Medulla oblongata (tissue), 1 donor: Measurements from ENCODE around the gene EPB41L2.
"Not testable (repeated sequence)": the region's sequence is repeated elsewhere in the genome, so short reads cannot be mapped to it uniquely, and the experiment has no call there.

Experiments
- DNase-seq: peaks from one replicate; pipeline ENCODE4 v3.0.0-alpha.2; 2015; ENCODE audit errors: extremely low spot score

Gene EPB41L2

DNA sequence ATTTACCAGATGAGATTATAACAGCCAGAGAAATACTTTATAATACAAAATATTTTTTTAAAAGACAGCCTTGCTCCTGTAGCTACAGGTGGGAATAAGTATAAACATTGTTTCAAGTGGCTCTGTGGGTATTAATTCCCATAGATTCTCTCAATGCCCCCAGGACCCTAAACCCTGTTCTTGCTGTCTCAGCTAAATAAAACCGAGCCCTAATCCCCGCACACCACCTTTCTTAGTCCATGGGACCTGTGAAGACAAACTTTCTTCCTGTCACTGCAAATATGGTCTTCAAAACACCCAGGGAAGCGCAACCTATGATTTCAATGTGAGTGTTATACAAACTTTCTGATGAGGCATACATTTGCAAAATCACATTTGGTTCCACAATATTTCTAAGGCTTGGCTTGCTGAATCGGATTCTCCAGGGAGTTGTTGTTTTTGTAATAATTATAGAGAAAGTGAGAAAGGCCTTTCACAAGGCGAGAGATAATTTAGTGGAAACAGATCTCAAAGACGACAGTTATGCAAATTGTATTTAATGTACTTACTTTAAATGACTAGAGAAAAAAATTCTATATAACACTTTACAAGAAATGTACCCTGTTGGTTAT, 224.7 kb downstream of the EPB41L2 start:
- DNase-seq, result no peak

DNA sequence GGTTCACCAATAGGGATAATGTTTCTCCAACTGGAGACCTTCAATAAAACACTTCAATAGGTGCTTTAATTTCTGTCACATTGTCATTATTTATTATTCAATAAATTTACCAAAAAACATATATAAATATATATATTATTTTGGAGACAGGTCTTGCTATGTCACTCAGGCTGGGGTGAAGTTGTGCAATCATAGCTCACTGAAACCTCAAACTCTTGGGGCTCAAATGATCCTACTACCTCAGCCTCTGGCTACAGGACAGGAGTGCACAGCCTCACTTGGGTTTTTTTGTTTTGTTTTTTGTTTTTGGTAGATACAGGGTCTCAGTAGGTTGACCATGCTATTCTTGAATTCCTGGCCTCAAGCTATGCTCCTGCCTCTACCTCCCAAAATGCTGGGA, 226.0 kb downstream of the EPB41L2 start:
- DNase-seq, result no peak

DNA sequence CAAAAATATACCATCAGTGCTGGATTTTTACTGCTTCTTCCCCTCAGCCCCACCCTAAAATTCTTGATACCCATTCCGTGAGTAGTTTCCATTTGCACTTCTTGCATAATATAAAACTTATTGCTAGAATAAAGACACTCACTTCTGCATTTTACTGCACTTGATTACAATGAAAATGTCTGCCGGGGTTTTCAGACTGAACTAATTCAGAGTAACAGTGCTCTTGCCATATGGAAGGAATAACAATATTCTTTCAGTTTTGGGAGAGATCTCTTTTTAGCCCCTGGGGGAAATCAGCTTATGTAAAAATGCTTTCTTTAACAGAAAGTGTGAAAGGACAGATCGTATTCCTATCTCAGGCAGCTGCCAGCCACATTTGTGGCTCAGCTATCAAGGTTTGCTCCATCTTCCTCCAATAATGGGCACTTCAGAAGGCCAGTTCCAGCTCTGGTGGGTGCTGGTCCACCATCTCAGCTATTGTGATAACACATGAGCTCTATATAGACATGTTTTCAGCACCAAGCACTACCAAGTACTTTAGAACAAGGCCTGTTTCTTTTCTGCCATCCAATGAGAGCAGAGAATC, 226.9 kb downstream of the EPB41L2 start:
- no peak for DNase-seq

DNA sequence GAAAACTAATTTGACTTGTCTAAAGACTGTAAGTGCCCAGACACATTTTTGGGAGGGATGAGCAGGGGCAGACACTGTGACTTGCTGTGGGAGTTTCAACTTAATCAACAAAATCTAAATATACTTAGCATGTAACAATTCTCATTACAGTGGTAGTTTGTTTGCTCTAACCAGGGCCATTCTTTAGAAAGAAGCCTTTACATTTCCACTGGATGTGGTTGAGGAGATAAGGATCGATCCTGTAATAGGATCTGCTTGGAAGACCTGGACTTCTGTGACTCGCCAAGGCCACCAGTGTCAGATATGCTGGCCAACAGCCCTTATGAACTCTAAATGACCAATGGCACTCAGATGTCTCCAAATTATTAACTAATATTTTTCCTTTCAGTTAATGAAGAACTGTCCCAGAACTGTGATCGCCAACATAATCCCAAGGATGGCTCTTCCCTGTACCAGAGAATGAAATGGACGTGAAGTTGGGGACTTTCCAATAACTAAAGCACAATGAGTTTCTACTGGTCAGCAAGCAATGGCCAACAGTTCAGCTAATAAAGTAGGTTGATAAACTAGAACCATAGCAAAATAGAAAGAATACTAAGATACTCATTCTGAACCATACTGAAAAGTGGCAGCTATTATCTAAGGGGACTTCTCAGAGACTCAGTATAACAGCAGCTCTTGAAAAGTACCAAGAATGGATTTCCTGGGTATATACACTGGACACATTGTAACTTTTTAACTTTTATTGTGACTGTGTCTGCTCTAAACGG, 228.4 kb downstream of the EPB41L2 start:
- DNase-seq, result no peak

DNA sequence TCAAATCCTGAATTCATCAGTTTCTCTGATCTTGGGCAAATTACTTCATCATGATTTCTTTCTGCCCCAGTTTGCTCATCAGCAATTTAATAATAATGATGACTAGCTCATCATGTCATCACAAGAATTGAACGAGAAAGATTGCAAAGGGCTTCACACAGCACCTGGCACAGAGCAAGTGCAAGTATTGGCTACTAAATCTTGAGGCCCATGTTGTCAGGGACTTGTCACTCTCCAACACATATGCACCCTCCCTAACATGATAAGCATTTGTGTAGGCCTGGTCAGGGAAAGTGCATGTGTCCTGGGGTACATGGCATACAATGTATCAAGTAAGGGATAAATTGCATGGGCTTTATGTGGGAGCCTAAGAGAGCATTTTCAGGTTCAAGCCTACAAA, 229.5 kb downstream of the EPB41L2 start:
- no peak for DNase-seq

DNA sequence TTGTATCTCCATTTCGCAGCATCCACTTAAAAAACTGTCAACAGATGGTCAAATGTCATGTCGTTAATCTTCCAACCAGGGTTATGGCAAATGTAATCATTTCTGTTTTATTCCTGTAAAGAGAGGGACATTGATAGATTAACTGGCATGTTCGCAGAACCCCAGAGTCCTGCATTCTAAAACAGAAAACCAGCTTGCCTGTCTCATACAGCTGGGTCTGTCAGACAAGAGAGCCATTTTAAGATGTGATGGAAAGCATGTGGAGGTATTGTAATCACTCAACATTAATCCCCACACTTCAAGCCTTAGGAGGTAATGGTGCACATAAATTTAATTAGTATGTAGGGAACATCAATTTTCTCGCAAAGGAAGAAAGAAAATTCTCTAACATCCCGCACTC, 231.4 kb downstream of the EPB41L2 start:
- DNase-seq, result no peak

DNA sequence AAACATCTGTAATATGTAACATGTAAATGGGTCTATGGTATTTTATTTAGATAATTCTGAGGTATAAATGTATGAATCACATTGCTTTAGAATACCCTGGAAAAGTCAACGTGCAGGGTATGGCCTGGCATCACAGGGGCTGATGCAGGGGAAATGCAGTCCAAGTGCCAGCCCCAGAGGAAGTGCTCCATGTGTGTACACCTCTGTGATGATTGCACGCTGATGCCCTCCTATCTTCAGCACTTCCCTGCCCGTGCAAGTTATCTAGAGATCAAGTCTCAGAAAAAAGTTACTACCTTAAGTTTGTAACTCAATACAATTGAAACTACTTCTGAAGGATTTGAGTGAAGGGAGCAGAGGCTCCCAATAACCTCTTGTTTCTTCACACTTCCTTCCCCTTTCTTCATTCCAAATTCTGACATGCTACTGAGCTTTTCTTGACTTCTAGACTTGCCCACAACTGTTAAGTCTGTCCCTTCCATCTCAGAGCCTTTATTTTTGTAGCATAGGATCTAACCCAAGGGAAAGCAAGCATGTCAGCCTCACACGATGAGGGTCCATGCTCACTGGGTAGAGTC, 233.6 kb downstream of the EPB41L2 start:
- DNase-seq, result no peak

DNA sequence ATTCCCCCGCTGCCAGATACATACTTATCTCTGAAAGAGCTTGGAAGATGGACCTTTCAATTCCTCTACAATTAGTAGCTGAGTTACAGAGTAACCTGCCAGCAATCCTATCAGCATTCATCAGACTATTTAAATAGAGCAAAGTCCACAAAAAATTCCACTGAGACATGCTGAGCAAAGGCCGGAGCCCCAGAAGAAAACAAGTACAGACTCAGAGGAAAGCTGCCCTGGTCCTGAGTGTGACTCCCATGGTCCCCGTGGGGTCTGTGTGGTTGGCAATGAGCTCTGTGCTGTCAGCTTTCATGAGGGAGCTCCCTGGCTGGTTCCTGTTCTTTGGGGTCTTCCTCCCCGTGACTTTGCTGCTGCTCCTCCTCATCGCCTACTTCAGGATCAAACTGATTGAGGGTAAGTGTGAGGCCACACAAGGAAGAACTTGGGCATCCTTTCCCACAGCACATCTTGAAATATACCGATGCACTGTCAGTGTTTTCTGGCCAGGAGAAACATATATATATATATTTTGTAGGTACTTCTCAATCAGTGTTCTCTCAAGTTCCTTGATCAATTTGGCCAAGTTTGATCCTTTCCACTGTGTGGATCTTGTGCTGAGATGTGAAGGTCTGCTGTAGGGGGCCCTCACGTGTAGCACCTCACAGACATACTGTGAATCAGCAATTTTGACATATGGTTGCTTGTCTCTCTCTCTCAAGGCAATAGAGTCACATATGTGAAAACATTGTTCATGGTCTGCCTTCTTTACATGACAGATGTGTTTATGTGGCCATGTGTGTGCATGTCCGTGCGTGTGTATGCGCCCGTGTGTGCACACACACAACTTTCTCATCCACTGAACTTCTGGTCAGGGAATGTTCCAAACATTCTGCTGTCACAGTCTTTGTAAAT, 235.5 kb downstream of the EPB41L2 start, which contains the start of gene SMLR1:
Gene SMLR1 (plus strand): TSS at position 160 of the 903 bp plus-strand sequence. CDS start 8 bp downstream, at position 168.
- no peak for DNase-seq

DNA sequence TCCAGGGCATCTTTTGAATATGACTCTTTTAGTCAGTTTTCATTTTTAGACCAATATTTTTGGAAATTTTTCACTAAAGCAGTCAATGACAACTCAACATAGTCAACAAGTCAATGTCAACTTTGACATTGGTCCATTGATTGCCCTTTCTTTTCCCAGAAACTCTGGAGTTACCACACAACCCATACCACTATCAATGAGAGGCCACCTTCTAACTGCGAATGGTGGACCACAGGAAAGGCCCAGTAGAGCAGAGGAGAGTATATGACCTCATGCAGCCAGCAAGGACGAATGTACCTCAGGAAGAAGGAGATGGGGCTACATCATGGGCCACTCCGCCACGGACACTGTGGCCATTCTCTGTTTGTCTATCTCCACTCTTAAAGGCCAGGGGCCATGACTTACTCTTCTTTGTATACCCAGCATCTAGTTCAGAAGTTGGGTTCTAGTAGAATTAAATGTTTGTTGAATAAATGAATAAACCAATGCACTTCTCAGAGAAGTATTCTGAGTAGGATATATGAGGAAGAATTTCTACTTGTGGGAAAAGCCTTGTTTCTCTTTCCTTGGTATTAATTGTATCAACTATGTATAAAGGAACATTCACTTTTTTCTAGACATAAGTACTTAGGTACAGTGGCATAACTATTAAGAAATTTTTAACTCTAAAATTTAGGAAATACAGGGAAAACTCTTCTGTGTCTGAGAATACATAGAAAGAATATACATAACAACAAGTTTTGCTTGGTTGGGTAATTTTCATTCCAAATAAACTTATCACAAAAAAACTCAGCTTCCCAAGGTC, 236.4 kb downstream of the EPB41L2 start:
- DNase-seq, result no peak

DNA sequence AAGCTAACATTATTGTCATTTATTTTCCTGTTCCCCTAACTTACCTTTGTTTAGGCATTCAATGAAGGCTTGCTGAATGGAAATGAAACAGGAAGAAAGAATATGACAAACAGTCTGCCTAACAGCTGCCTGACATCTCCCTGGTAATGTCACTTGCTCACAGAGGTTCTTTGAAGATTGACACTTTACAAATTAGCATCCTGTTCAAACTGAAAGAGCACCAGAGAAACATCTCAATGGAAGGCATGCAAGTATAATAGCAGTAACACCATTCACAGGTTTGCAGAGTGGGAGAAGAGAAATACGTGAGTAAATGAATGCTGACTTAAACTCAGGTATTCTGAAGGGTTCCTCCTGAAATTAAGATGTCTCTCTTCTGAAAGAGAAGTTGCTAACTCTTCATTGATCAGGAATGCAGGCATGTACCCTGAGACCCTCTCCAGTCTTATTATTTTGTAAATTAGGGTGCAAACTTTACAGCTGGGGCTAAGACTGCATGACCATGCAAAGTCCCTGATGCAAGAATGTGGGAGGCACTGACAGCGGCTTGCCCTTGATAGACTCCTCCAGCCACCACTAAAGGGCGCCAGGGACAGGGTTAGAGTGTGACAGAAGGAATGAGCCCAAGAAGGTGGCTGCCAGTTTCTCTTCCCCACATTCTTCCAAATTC, 237.1 kb downstream of the EPB41L2 start:
- no peak for DNase-seq

DNA sequence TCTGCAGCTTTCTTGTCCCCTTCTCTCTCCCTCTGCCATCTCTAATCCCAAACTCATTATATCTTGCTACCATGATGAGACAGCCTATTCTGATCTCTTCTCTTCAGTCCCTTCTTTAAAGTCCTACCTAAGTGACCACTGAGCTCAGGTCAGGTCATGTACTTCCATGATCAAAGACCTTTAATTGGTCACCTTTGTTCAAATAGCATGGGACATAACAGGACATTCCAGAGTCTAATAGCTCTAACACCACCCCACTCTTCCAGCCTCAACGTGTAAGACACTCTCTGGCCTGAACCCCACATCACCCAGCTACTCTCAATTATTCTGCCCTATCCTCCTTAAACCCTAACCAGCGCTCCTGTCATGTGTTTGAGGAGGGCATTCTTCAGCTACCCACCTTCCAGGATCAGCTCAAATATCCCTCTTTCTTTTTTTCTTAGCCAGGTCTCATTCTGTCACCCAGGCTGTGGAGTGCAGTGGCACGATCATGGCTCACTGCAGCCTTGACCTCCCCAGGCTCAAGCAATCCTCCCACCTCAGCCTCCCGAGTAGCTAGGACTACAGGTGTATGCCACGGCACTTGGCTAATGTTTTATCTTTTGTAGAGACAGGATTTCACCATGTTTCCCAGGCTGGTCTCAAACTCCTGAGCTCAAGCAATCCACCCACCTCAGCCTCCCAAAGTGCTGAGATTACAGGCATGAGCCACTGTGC, 237.9 kb downstream of the EPB41L2 start:
- DNase-seq, result no peak

DNA sequence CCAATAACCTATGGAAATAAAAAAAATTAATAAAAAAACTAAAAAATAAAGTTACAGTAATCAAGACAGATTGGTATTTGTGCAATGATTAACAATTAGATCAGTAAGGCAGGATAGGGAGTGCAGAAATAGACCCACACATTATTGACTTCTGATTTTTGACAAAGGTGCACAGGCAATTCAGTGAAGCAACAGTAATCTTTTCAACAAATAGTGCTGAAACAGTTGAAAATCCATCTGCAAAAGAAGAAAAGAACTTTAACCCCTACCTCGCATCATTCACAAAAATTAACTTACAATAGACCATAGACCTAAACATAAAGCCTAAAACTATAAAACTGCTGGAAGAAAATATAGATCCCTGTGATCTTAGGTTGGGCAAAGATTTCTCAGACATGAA, 240.3 kb downstream of the EPB41L2 start:
- DNase-seq, result no peak

DNA sequence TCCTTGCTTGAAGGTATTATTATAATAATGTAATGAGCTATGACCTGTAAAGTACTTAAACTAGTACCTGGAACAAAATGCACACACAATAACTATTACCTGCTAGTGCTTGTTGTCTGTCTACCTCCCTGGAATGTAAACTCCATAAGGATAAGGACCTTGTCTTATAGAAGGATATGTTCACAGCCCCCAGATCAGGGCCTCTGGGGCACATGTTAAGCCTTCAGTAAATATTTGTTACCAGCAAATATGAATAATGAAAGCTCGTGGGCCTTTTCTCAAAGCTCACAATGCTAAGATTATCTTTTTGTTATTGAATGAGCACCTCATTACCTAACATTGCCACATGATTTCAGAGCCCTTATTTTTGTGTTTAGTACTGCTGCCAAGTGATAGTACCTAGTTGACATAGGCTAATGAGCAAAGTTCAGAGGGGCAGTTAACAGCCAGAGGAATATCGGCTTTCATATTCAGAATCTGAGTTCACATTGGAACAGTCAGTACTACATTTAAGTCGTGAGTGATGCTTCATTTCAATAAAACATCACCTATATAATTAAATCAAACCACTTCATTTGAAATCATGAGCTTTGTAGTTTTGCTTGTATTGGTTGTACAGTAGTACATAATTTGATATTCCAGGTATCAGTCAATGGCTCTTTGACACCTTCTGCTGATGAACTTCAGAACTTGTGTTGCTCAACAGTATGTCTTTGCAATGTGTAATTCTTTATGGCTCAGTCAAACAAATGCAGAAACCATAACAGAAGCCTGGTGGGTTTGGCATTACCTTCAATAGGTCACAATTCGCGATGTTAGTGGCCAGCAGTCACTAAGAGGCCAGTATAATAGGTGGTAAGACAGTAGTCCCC, 247.6 kb downstream of the EPB41L2 start:
- no peak for DNase-seq

DNA sequence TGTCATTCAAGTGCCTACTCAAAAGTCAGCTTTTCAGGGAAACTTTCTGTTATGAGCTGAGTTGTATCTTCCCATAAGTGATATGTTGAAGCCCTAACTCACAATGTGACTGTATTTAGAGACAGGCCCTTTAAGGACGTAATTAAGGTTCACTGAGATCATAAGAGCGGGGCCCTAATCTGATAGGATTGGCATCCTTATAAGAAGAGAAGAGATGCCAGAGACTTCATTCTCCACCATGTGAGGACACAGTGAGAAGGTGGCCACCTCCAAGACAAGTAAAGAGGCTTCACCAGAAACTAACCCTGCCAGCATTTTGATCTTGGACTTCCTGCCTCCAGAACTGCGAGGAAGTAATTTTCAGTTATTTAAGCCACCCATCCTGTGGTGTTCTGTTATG, 248.5 kb downstream of the EPB41L2 start:
- DNase-seq, result no peak

DNA sequence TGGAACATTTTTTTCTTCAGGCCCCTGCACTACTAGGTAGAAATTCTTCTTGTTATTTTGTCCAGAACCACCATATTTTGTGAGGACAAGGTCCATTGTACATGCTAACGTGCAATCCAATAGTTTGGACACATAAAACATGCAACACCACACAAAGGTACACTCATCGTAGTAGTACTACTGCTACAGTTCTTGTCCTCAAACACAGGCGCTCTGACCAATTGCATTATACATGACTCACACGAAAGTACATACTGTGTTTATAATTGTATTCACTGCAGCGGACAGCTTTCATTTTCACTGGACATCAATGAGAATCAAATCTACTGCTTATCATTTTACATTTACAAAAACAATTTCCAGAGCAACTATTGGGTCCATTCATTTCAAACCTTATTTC, 251.1 kb downstream of the EPB41L2 start:
- DNase-seq, result no peak

DNA sequence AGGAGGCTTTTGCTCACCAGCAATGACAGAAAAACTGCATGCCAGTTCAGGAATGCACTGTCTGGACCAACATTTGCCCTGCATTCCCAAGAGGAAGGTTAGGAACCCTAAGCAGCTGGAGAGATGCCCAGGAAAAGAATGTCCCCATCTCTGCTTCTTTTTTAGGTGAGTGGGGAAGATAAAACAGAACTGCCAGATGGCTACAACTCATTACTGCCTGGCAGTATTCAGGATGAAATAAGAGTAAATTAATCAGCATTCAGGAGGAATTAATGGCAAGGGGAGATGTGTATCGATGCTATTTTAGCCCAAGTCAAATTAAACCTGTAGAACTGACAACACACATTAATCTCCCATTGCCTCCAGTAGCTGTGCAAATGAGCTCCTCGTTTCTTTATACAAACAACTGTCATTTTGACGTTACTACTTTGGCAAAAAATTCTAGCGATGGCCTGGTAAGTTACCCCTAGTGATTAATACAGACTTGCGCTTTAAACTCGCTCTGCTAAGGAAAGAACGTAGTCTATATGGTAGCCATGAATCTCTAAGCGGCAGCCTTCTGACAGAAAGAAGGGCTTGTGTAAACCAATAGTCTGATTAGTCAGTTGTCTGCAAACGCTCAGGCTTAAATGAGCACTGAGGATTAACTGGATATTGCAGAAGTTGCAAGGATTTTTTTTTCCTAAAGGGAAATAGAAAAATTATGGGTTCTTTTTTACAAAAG, 252.6 kb downstream of the EPB41L2 start:
- no peak for DNase-seq

DNA sequence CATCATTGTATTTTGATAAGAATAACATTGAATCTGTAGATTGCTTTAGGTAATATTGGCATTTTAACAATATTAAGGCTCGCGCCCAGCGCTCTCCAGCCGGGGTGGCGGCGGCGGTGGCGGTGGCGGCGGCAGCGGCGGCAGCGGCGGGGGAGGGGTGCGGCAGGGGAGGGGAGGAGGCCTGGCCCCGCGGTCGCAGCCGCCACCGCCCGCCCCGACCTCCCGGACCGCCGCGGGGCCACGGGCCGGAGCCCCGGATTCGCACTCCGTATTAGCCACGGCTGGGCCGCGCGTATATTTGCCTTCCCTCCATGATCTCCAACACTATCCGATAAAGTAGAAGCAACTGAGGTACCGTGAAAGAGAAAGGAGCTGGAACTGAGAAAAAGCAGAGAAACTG, 261.7 kb downstream of the EPB41L2 start:
- not testable (repeated sequence) for DNase-seq

DNA sequence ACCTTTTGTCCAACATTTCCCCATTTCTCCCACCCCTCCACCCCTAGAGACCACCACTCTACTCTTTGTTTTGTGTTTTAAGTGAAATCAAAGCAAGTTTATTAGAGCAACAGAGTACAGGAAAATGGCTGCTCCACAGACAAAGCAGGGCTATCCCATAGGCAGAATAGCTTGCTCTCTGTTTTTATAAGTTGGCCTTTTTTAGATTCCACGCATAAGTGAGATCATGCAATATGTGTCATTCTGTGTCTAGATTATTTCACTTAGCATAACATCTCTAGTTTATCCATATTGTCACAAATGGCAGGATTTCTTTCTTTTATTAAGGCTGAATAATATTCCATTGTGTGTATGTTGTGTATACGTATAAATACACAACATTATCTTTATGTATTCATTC, 266.0 kb downstream of the EPB41L2 start:
- no peak for DNase-seq
